ENCODE results near the gene GPR108. TPM values are rescaled to one million over a fixed set of nuclear protein-coding genes. Genes with fewer than 3 reads are reported as not detected.

Gene GPR108
- total RNA-seq, result 39.2 and 43.9 TPM in 2 replicates

GRCh38 chr19:6737284-6737872 lies at the start of gene GPR108:
TSS of gene GPR108 (minus strand) at chr19:6737580. CDS start at chr19:6737576, 4 bp downstream.

GRCh38 chr19:6772028-6772865 lies 34.9 kb upstream of the GPR108 start, which contains the start of gene VAV1:
TSS of gene VAV1 (plus strand) at chr19:6772708. CDS start at chr19:6772808, 100 bp downstream.

GRCh38 chr19:6767357-6768235 lies 30.2 kb upstream of the GPR108 start, which contains the start of gene SH2D3A:
TSS of gene SH2D3A (minus strand) at chr19:6767435. CDS start at chr19:6763748, 3,687 bp downstream.

GRCh38 chr19:6739390-6739882 lies 2.1 kb upstream of the GPR108 start, which contains the start of gene TRIP10:
TSS of gene TRIP10 (plus strand) at chr19:6739680. CDS start at chr19:6739762, 82 bp downstream.

GRCh38 chr19:6720369-6721137 lies 16.8 kb downstream of the GPR108 start, which contains the start of gene C3:
TSS of gene C3 (minus strand) at chr19:6720650. CDS start at chr19:6720589, 61 bp downstream.

Other genes with a start within 250 kb of the GPR108 start
- gene TUBB4A, start 235.3 kb downstream of the GPR108 start, total RNA-seq, result not detected in 2 replicates
- 0.67 and 0.74 TPM in 2 replicates for gene TNFSF9, start 206.6 kb downstream of the GPR108 start, total RNA-seq
- not detected in 2 replicates for gene CD70, start 146.4 kb downstream of the GPR108 start, total RNA-seq
- gene TNFSF14, start 67.4 kb downstream of the GPR108 start, total RNA-seq, result not detected in 2 replicates
- 1.8 TPM in 2 replicates for gene C3, start 16.9 kb downstream of the GPR108 start, total RNA-seq
- gene TRIP10, start 2.1 kb upstream of the GPR108 start, total RNA-seq, result 50.3 and 51.9 TPM in 2 replicates
- gene SH2D3A, start 29.9 kb upstream of the GPR108 start, total RNA-seq, result under 0.01 and 1.3 TPM in 2 replicates
- not detected in 2 replicates for gene VAV1, start 35.1 kb upstream of the GPR108 start, total RNA-seq
- not detected in 2 replicates for gene ADGRE1, start 150.0 kb upstream of the GPR108 start, total RNA-seq